ENCODE measurements around the gene MALRD1.
A peak's percentile ranks its signal among the peaks of the same experiment; 100 is the strongest.

Gene MALRD1

DNA sequence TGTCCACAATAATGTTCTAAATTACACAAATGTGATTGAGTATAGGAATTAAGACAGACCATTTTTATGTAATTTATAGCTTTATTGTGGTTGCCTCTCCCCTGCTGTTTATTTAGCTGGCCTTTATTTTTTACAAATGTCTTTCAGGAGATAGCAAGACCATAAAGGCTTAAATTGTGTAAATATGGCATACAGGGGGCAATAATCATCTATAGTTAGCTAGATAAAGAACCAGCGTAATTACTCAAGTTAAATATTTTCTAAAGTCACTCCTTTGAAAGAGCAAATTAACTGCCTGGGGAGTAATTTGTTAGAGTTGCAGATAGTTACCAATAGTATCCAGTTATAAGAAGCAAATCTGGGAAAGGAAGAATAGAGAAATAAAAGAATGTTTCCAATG lies at the start of gene MALRD1:
Gene MALRD1 (plus strand): TSS at position 313 of the 400 bp plus-strand sequence. CDS start 138 bp downstream, outside the sequence.
- Mint-ChIP-seq H3K27ac (peak within 1 kb of the TSS; percentile 53), H3K9me3 (no peaks in the 10 kb centered on the region), H3K27me3 (ENCODE audit: low read depth, poor library complexity) (peaks cover 7% of the 10 kb centered on the region)

GRCh38 chr10:19003341-19003740 lies 45.3 kb upstream of the MALRD1 start:
- DNase-seq = no peak
- Mint-ChIP-seq H3K36me3 (ENCODE audit: low read depth) (no peaks in the 10 kb centered on the region), H3K4me3 (no peak overlapping the region), H3K4me1 (no peaks in the 10 kb centered on the region), H3K27ac (no peak overlapping the region), H3K9me3 (no peaks in the 10 kb centered on the region), H3K27me3 (ENCODE audit: low read depth, poor library complexity) (peaks cover 11% of the 10 kb centered on the region)
- no peak for TF ChIP-seq CTCF (IDR thresholded peaks at IDR 0.05)

More for the DNA sequence above, at the start of gene MALRD1:
- no peak within 1 kb of the TSS for H3K4me3 Mint-ChIP-seq
- no peak for TF ChIP-seq CTCF (IDR thresholded peaks at IDR 0.05)
- no peak for DNase-seq
- H3K36me3 Mint-ChIP-seq (ENCODE audit: low read depth) = no peaks in the 10 kb centered on the region
- peaks cover 32% of the 10 kb centered on the region for H3K4me1 Mint-ChIP-seq

- TF ChIP-seq CTCF (IDR thresholded peaks at IDR 0.05) = no peak
- H3K36me3 Mint-ChIP-seq (ENCODE audit: low read depth) = no peaks in the 10 kb centered on the region
- H3K4me3 Mint-ChIP-seq = no peak overlapping the region
- no peaks in the 10 kb centered on the region for H3K4me1 Mint-ChIP-seq
- H3K27me3 Mint-ChIP-seq (ENCODE audit: low read depth, poor library complexity) = peaks cover 2% of the 10 kb centered on the region
- no peak overlapping the region for H3K27ac Mint-ChIP-seq
- peaks cover 19% of the 10 kb centered on the region for H3K9me3 Mint-ChIP-seq
- DNase-seq = no peak
These were observed 36.5 kb upstream of the MALRD1 start for GRCh38 chr10:19012111-19012510.

DNA sequence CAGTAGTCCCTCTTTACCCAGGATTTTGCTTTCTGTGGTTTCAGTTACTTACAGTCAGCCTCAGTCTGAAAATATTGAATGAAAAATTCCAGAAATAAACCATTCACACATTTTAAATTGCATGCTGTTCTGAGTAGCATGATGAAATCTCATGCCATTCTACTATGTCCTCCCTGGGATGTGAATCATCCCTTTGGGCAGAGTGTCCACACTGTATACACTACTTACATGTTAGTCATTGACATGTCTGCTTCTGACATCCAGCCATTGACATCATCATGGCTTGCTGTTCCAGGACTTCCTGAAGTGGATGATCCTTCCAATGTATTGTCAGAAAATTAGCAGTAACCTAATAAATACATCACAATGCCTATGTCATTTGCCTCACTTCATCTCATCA lies 34.6 kb upstream of the MALRD1 start:
- Mint-ChIP-seq H3K27me3 (ENCODE audit: low read depth, poor library complexity) (no peaks in the 10 kb centered on the region), H3K9me3 (peaks cover 19% of the 10 kb centered on the region), H3K4me1 (no peaks in the 10 kb centered on the region), H3K36me3 (ENCODE audit: low read depth) (no peaks in the 10 kb centered on the region), H3K4me3 (no peak overlapping the region), H3K27ac (no peak overlapping the region)
- no peak for TF ChIP-seq CTCF (IDR thresholded peaks at IDR 0.05)
- DNase-seq = no peak

- Mint-ChIP-seq H3K27ac (no peak overlapping the region), H3K9me3 (peaks cover 19% of the 10 kb centered on the region), H3K36me3 (ENCODE audit: low read depth) (no peaks in the 10 kb centered on the region), H3K27me3 (ENCODE audit: low read depth, poor library complexity) (no peaks in the 10 kb centered on the region), H3K4me1 (no peaks in the 10 kb centered on the region), H3K4me3 (no peak overlapping the region)
- no peak for DNase-seq
- no peak for TF ChIP-seq CTCF (IDR thresholded peaks at IDR 0.05)
These were observed 34.1 kb upstream of the MALRD1 start for GRCh38 chr10:19014498-19014897.

- H3K4me3 Mint-ChIP-seq = no peak overlapping the region
- no peaks in the 10 kb centered on the region for H3K36me3 Mint-ChIP-seq (ENCODE audit: low read depth)
- H3K27me3 Mint-ChIP-seq (ENCODE audit: low read depth, poor library complexity) = no peaks in the 10 kb centered on the region
- H3K9me3 Mint-ChIP-seq = peaks cover 16% of the 10 kb centered on the region
- DNase-seq = no peak
- no peaks in the 10 kb centered on the region for H3K4me1 Mint-ChIP-seq
- no peak overlapping the region for H3K27ac Mint-ChIP-seq
- no peak for TF ChIP-seq CTCF (IDR thresholded peaks at IDR 0.05)
These were observed 31.3 kb upstream of the MALRD1 start for GRCh38 chr10:19017116-19017890.

All from nephron progenitor cell (in vitro differentiated cells).